HepG2 (cell line): ENCODE measurements around the gene SH2D2A. TPM values are rescaled to one million over a fixed set of nuclear protein-coding genes. Genes with fewer than 3 reads are reported as not detected.

Experiments
- ATAC-seq: fragments of 200-7000 bp; cut with Tn5 transposase; 3 replicates; pipeline ENCODE4 v1.9.1; 2020; ENCODE audit warnings: mild to moderate bottlenecking, moderate library complexity
- BruUV-seq: library from RNA; stranded (reverse); fragments of 400-500 nt; replicated peaks from 2 replicates; lab custom pipeline; 2021; lab: Mats Ljungman, UMichigan
- CTCF ChIA-PET: fragments of 300-600 bp; formaldehyde crosslinking; extraction: SDS; loops from one replicate; lab custom pipeline; 2021; ENCODE audit warnings: low total read pairs, inconsistent platforms, low intra/inter-chr PET ratio; lab: Yijun Ruan, JAX
- POLR2A ChIA-PET: fragments of 350-600 bp; sonication (Branson Sonifier 250); formaldehyde crosslinking; loops from one replicate; lab custom pipeline; 2020; ENCODE audit warnings: antibody characterized with exemption, inconsistent platforms; lab: Yijun Ruan, JAX
- DNase-seq: peaks from one replicate; pipeline ENCODE4 v3.0.0-alpha.2; 2015; ENCODE audit warnings: low spot score
- FAIRE-seq: peaks from 3 replicates; lab custom pipeline; 2011; peaks lifted over from hg19 to GRCh38; lab: Jason Lieb, UNC
- H2AFZ ChIP-seq: one replicate; pipeline ENCODE4 v1.6.1; 2011; ENCODE audit warnings: low read length, inconsistent platforms
- H3K27ac ChIP-seq: fragments of 300-600 bp; 3 replicates; pipeline ENCODE4 v1.8.0; 2011; ENCODE audit warnings: mixed run types, mild to moderate bottlenecking, mixed read lengths, low read length, inconsistent platforms; ENCODE audit not compliant: insufficient read depth; ENCODE audit errors: extremely low read length
- H3K27me3 ChIP-seq, 2 experiments: fragments of 200-600 bp in 1 of 2; 2 replicates in 1 of 2; 3 replicates in 1 of 2; pipeline versions ENCODE4 v1.6.0 to v1.8.0; 2011; ENCODE audit warnings: low read length in 2 of 2, mild to moderate bottlenecking in 2 of 2, moderate library complexity in 2 of 2, inconsistent platforms in 1 of 2; ENCODE audit not compliant: insufficient read depth in 2 of 2, control insufficient read depth in 1 of 2
- H3K36me3 ChIP-seq, 2 experiments: fragments of 200-600 bp in 1 of 2; replicated peaks in 1 of 2; 2 replicates in 1 of 2; 3 replicates in 1 of 2; pipeline versions ENCODE4 v1.5.1 to v1.8.0; 2011; ENCODE audit warnings: low read length in 2 of 2, inconsistent platforms in 1 of 2; ENCODE audit not compliant: insufficient read depth in 2 of 2, control insufficient read depth in 1 of 2
- H3K4me1 ChIP-seq: 2 replicates; pipeline ENCODE4 v1.5.1; 2012; ENCODE audit warnings: low read length, inconsistent platforms; ENCODE audit not compliant: insufficient read depth
- H3K4me2 ChIP-seq: 2 replicates; pipeline ENCODE4 v1.6.0; 2011; ENCODE audit warnings: low read depth, low read length, inconsistent platforms
- H3K4me3 ChIP-seq, 3 experiments: fragments of 200-600 bp in 1 of 3; sonication (generic), shearing (Covaris generic) in 1 of 3; replicated peaks in 1 of 3; 2 replicates each; pipeline ENCODE4 v1.5.1; 2011 to 2016; ENCODE audit warnings: low read length in 3 of 3, inconsistent platforms in 2 of 3, low read depth in 2 of 3, mild to moderate bottlenecking in 2 of 3, control low read depth in 1 of 3, mixed read lengths in 1 of 3; ENCODE audit not compliant: insufficient read depth in 1 of 3
- H3K79me2 ChIP-seq: one replicate; pipeline ENCODE4 v1.6.1; 2011; ENCODE audit warnings: low read length, inconsistent platforms; ENCODE audit not compliant: insufficient read depth
- H3K9ac ChIP-seq: 2 replicates; pipeline ENCODE4 v1.6.0; 2011; ENCODE audit warnings: mild to moderate bottlenecking, low read depth, low read length, inconsistent platforms; ENCODE audit not compliant: insufficient read depth
- H3K9me3 ChIP-seq: 2 replicates; pipeline ENCODE4 v1.5.1; 2012; ENCODE audit warnings: mild to moderate bottlenecking, low read length
- H4K20me1 ChIP-seq: 2 replicates; pipeline ENCODE4 v1.6.0; 2011; ENCODE audit warnings: inconsistent platforms, mild to moderate bottlenecking, low read length, moderate library complexity; ENCODE audit not compliant: insufficient read depth
- E2F1 ChIP-seq: sonication (generic); formaldehyde crosslinking; IDR thresholded peaks from 2 replicates; pipeline ENCODE4 v1.5.0; 2020; ENCODE audit warnings: missing genetic modification reagents
- EZH2 ChIP-seq: conservative IDR thresholded peaks from 2 replicates; pipeline ENCODE4 v1.6.1; 2012; ENCODE audit warnings: mild to moderate bottlenecking, low read depth, low read length, moderate library complexity
- KAT2B ChIP-seq: fragments of 150-350 bp; IDR thresholded peaks from 2 replicates; pipeline ENCODE4 v1.6.1; 2014; ENCODE audit warnings: low read depth, low read length, borderline replicate concordance
- KDM3A ChIP-seq: IDR thresholded peaks from 2 replicates; pipeline ENCODE4 v1.6.1; 2018; ENCODE audit warnings: low read depth, missing compliant biosample characterization
- PBX2 ChIP-seq: IDR thresholded peaks from 2 replicates; pipeline ENCODE4 v1.6.1; 2016; ENCODE audit warnings: control low read depth
- PITX1 ChIP-seq: sonication (generic); formaldehyde crosslinking; IDR thresholded peaks from 2 replicates; pipeline ENCODE4 v1.5.1; 2020; ENCODE audit warnings: mild to moderate bottlenecking, missing genetic modification reagents
- SMARCC2 ChIP-seq: fragments of 450-650 bp; IDR thresholded peaks from 2 replicates; pipeline ENCODE4 v1.6.1; 2017; ENCODE audit warnings: antibody characterized with exemption, mild to moderate bottlenecking
- ZBTB49 ChIP-seq: sonication (generic); formaldehyde crosslinking; IDR thresholded peaks from 2 replicates; pipeline ENCODE4 v1.4.0; 2020; ENCODE audit warnings: missing genetic modification reagents, borderline replicate concordance
- ZNF367 ChIP-seq: sonication (generic); formaldehyde crosslinking; IDR thresholded peaks from 2 replicates; pipeline ENCODE4 v1.4.0; 2020; ENCODE audit warnings: missing genetic modification reagents, borderline replicate concordance
- ZNF547 ChIP-seq: sonication (generic); formaldehyde crosslinking; IDR thresholded peaks from 2 replicates; pipeline ENCODE4 v1.5.1; 2020; ENCODE audit warnings: mild to moderate bottlenecking, missing genetic modification reagents
- ZNF674 ChIP-seq: sonication (generic); formaldehyde crosslinking; IDR thresholded peaks from 2 replicates; pipeline ENCODE4 v1.5.0; 2020; ENCODE audit warnings: low read depth, mild to moderate bottlenecking, missing genetic modification reagents
- WGBS: methylation state at CpG from one replicate; pipeline ENCODE4 v1.1.6; 2017; ENCODE audit warnings: low lambda C conversion rate; 5-methylcytosine and 5-hydroxymethylcytosine counted together
- in situ Hi-C: cut with HindIII; loops from 2 replicates; pipeline ENCODE4 v1.10.0; 2017; ENCODE audit warnings: low pct_unique_long_range_greater_than_20kb; ENCODE audit not compliant: extremely low pct_ligation_motif_present
- intact Hi-C: fragments of 100-400 bp; cut with micrococcal nuclease; formaldehyde crosslinking; loops from one replicate; pipeline ENCODE4 v1.10.0; 2022; ENCODE audit not compliant: unreplicated experiment
- polyA plus RNA-seq, 8 experiments: library from polyadenylated mRNA; depleted of rRNA in 3 of 8; stranded (reverse) in 7 of 8; unstranded in 1 of 8; fragments of >200 nt; fragmentation: Illumina TruSeq in 4 of 8; extraction: Trizol in 4 of 8; gene quantifications; 2 replicates each; pipeline versions ENCODE4 v1.2.1 to v1.2.3, GENCODE V29; 2011 to 2016; ENCODE audit warnings: low read depth in 4 of 8, missing spikeins in 1 of 8, mixed read lengths in 1 of 8; ENCODE audit not compliant: insufficient read depth in 1 of 8
- total RNA-seq, 5 experiments: library from RNA; depleted of rRNA; stranded (reverse); fragments of >200 nt; fragmentation: Illumina TruSeq; extraction: Trizol; gene quantifications; 2 replicates each; pipeline ENCODE4 v1.2.3, GENCODE V29; 2016; ENCODE audit warnings: low read depth in 1 of 5

SH2D2A gene
- total and polyA plus RNA-seq, 2 of the 13 experiments (the other 11 are each of a cell fraction or from before 2014, with no cell fraction given), result 0.57 to 0.73 TPM

GRCh38 chr1:156859523-156860112 lies 43.0 kb upstream of the SH2D2A start:
- Histone ChIP-seq H3K79me2 (no peaks in the 10 kb centered on the region), H3K27me3 (peaks cover 25 to 84% of the 10 kb centered on the region in 2 experiments), H3K4me3 (peak overlapping the region in 1 of 3 experiments; percentile 55; a peak in 1 of 6 replicates), H4K20me1 (0 out of 2 replicates have a peak, but pooled peaks cover 2% of the 10 kb centered on the region), H3K4me2 (peak overlapping the region; percentile 68), H3K4me1 (peaks cover 24% of the 10 kb centered on the region), H3K27ac (no peak overlapping the region), H3K36me3 (no peaks in the 10 kb centered on the region), H3K9ac (no peak overlapping the region), H2AFZ (no peak overlapping the region), H3K9me3 (no peaks in the 10 kb centered on the region)
- TF ChIP-seq ZNF367 (CRISPR knock-in tag) (no peak), ZNF547 (0 out of 2 replicates have a peak, but pooled peaks have one; percentile 49), PITX1 (CRISPR knock-in tag) (0 out of 2 replicates have a peak, but pooled peaks have one; percentile 19), KAT2B (peak; percentile 34; the same call in 1 of the 2 replicates), EZH2 (0 out of 2 replicates have a peak, but pooled peaks have one; percentile 52)
- BruUV-seq, result no TSS peak
- intact Hi-C loops, result loop anchor here (1.0 to 10.0 kb wide), 2 partner anchors 20 to 65 kb away; no protein-coding TSS in a partner anchor
- CTCF ChIA-PET, result interaction anchor here (1.4 to 3.8 kb wide), 3 partner anchors 21 to 170 kb away, joined by 6 to 21 read pairs (median 8); no protein-coding TSS in a partner anchor
- in situ Hi-C loops, result loop anchor here (5.0 to 10.0 kb wide), 2 partner anchors 62 to 165 kb away; no protein-coding TSS in a partner anchor
- WGBS, result 40% methylated on average over 2 of the region's 33 CpGs
- no peak for DNase-seq
- no peak for FAIRE-seq
- POLR2A ChIA-PET, result interaction anchor here (1.0 to 1.7 kb wide), 2 partner anchors 133 to 170 kb away, joined by 4 read pairs; no protein-coding TSS in a partner anchor
- ATAC-seq, result peak; percentile 43

- H3K4me3 ChIP-seq, result peak within 1 kb of the TSS in 2 of 3 experiments; percentile 16 to 55; a peak in 2 of 6 replicates
- peaks cover 24% of the 10 kb centered on the region for H3K4me1 ChIP-seq
- TF ChIP-seq SMARCC2 (no peak), KDM3A (CRISPR knock-in tag) (no peak), ZNF674 (CRISPR knock-in tag) (no peak), E2F1 (CRISPR knock-in tag) (no peak), ZBTB49 (CRISPR knock-in tag) (no peak), EZH2 (peak; percentile 37; the same call in 1 of the 2 replicates), PBX2 (CRISPR knock-in tag) (no peak)
- intact Hi-C loops, result no loop called here
- H3K9me3 ChIP-seq, result no peaks in the 10 kb centered on the region
- no peaks in the 10 kb centered on the region for H3K79me2 ChIP-seq
- H4K20me1 ChIP-seq, result 0 out of 2 replicates have a peak, but pooled peaks cover 2% of the 10 kb centered on the region
- H3K27ac ChIP-seq, result no peak within 1 kb of the TSS
- in situ Hi-C loops, result no loop called here
- FAIRE-seq, result no peak
- H3K27me3 ChIP-seq, result peaks cover 24 to 85% of the 10 kb centered on the region in 2 experiments
- ChIA-PET POLR2A (interaction anchor here (1.7 kb wide), 1 partner anchor 133 kb away, joined by 4 read pairs; no protein-coding TSS in a partner anchor), CTCF (interaction anchor here (1.5 to 3.8 kb wide), 2 partner anchors 20 to 170 kb away, joined by 6 to 21 read pairs; no protein-coding TSS in a partner anchor)
- H3K9ac ChIP-seq, result no peak within 1 kb of the TSS
- H2AFZ ChIP-seq, result no peak within 1 kb of the TSS
- DNase-seq, result no peak
- no TSS peak for BruUV-seq
- H3K4me2 ChIP-seq, result peak within 1 kb of the TSS; percentile 68
- 2% methylated on average over 14 of the region's 39 CpGs for WGBS
- H3K36me3 ChIP-seq, result no peaks in the 10 kb centered on the region
- ATAC-seq, result peak; percentile 16
Measured at GRCh38 chr1:156858959-156859522, 42.4 kb upstream of the SH2D2A start, which contains the start of gene INSRR. Gene INSRR (minus strand): TSS chr1:156859117. CDS start chr1:156858621, 496 bp downstream.
